GM21528 (cell line): ENCODE measurements around the gene MPPE1.
A peak's percentile ranks its signal among the peaks of the same experiment; 100 is the strongest.
"Not testable (repeated sequence)": the region's sequence is repeated elsewhere in the genome, so short reads cannot be mapped to it uniquely, and the experiment has no call there.

Experiments used
- ATAC-seq: cut with Tn5 transposase; IDR thresholded peaks from one replicate; pipeline ENCODE4 v1.9.1; 2021; ENCODE audit warnings: mild to moderate bottlenecking, moderate library complexity; ENCODE audit not compliant: unreplicated experiment, low FRiP score

The MPPE1 gene

GRCh38 chr18:11908182-11909060 is at the start of gene MPPE1:
Gene MPPE1, minus strand, starts transcription at chr18:11908317. Its CDS starts 11,053 bp downstream, at chr18:11897264.
- peak; percentile 85 for ATAC-seq

GRCh38 chr18:11957636-11958035 is 49.5 kb upstream of the MPPE1 start:
- ATAC-seq: no peak

GRCh38 chr18:11956371-11957308 is 48.5 kb upstream of the MPPE1 start:
- ATAC-seq: no peak

GRCh38 chr18:11955239-11956029 is 47.3 kb upstream of the MPPE1 start:
- ATAC-seq: no peak

GRCh38 chr18:11953113-11953512 is 45.0 kb upstream of the MPPE1 start:
- no peak for ATAC-seq

GRCh38 chr18:11951390-11951851 is 43.3 kb upstream of the MPPE1 start:
- no peak for ATAC-seq

- ATAC-seq: no peak
Measured at GRCh38 chr18:11950824-11951223, 42.7 kb upstream of the MPPE1 start.

GRCh38 chr18:11948852-11949523 is 40.9 kb upstream of the MPPE1 start:
- no peak for ATAC-seq

- peak; percentile 89 for ATAC-seq
Measured at GRCh38 chr18:11947214-11948191, 39.4 kb upstream of the MPPE1 start.

GRCh38 chr18:11946756-11947155 is 38.6 kb upstream of the MPPE1 start:
- ATAC-seq: peak; percentile 10

GRCh38 chr18:11945834-11946659 is 37.9 kb upstream of the MPPE1 start:
- not testable (repeated sequence) for ATAC-seq

GRCh38 chr18:11944786-11945185 is 36.7 kb upstream of the MPPE1 start:
- ATAC-seq: no peak

GRCh38 chr18:11944252-11944651 is 36.1 kb upstream of the MPPE1 start:
- ATAC-seq: no peak

GRCh38 chr18:11943551-11943950 is 35.4 kb upstream of the MPPE1 start:
- no peak for ATAC-seq

- no peak for ATAC-seq
Measured at GRCh38 chr18:11940956-11941355, 32.8 kb upstream of the MPPE1 start.

- ATAC-seq: peak; percentile 75
Measured at GRCh38 chr18:11937874-11938478, 29.9 kb upstream of the MPPE1 start.

- no peak for ATAC-seq
Measured at GRCh38 chr18:11932393-11932792, 24.3 kb upstream of the MPPE1 start.
